Ascending aorta (tissue), 2 donors: Measurements from ENCODE around the gene HOPX. TPM values are rescaled to one million over a fixed set of nuclear protein-coding genes. Genes with fewer than 3 reads are reported as not detected.
A peak's percentile ranks its signal among the peaks of the same experiment; 100 is the strongest.

Experiments used
- DNase-seq, 2 donors: peaks; one replicate each; pipeline ENCODE4 v3.0.0-alpha.2; 2019; ENCODE audit warnings: low spot score in 2 of 2
- H3K27ac ChIP-seq, 2 donors: fragments of 200-600 bp; sonication (generic); one replicate each; pipeline ENCODE4 v1.5.1; 2016 to 2017; ENCODE audit warnings: mild to moderate bottlenecking in 1 of 2
- H3K27me3 ChIP-seq: fragments of 200-600 bp; sonication (generic); one replicate; pipeline ENCODE4 v1.5.1; 2017
- H3K36me3 ChIP-seq, 2 donors: fragments of 200-600 bp; sonication (generic); one replicate each; pipeline ENCODE4 v1.5.1; 2016
- H3K4me1 ChIP-seq, 2 donors: fragments of 200-600 bp; sonication (generic); one replicate each; pipeline ENCODE4 v1.5.1; 2016 to 2017; ENCODE audit warnings: mild to moderate bottlenecking in 1 of 2
- H3K4me3 ChIP-seq, 2 donors: fragments of 200-600 bp; sonication (generic); one replicate each; pipeline ENCODE4 v1.5.1; 2016 to 2017; ENCODE audit warnings: mild to moderate bottlenecking in 1 of 2
- H3K9me3 ChIP-seq, 2 donors: fragments of 200-600 bp; sonication (generic); one replicate each; pipeline ENCODE4 v1.5.1; 2016
- intact Hi-C: fragments of 100-400 bp; cut with DNase I; formaldehyde crosslinking; loops from one replicate; pipeline ENCODE4 v1.15.1; 2023
- total RNA-seq: library from RNA; depleted of rRNA; stranded (reverse); fragments of >200 nt; gene quantifications from one replicate; pipeline ENCODE4 v1.1.0, GENCODE V29; 2016
- TF ChIP-seq, protein P1 (sequence below), 3 experiments: fragments of 200-600 bp in 2 of 3; fragments of 450-650 bp in 1 of 3; sonication (generic) in 2 of 3; IDR thresholded peaks; one replicate each; pipeline ENCODE4 v1.5.1; 2016 to 2019; ENCODE audit warnings: antibody characterized with exemption in 3 of 3, mild to moderate bottlenecking in 1 of 3, moderate library complexity in 1 of 3

The HOPX gene
- total RNA-seq, 1 donor from 2014 or later: 54.2 TPM

- intact Hi-C loops: no loop called here
- no peak overlapping the region for H3K4me3 ChIP-seq
- TF ChIP-seq, protein P1, sequence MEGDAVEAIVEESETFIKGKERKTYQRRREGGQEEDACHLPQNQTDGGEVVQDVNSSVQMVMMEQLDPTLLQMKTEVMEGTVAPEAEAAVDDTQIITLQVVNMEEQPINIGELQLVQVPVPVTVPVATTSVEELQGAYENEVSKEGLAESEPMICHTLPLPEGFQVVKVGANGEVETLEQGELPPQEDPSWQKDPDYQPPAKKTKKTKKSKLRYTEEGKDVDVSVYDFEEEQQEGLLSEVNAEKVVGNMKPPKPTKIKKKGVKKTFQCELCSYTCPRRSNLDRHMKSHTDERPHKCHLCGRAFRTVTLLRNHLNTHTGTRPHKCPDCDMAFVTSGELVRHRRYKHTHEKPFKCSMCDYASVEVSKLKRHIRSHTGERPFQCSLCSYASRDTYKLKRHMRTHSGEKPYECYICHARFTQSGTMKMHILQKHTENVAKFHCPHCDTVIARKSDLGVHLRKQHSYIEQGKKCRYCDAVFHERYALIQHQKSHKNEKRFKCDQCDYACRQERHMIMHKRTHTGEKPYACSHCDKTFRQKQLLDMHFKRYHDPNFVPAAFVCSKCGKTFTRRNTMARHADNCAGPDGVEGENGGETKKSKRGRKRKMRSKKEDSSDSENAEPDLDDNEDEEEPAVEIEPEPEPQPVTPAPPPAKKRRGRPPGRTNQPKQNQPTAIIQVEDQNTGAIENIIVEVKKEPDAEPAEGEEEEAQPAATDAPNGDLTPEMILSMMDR (IDR thresholded peaks at IDR 0.05): no peak
- H3K27me3 ChIP-seq: peaks cover 7% of the 10 kb centered on the region
- H3K4me1 ChIP-seq: peaks cover 2 to 7% of the 10 kb centered on the region in 2 donors
- H3K36me3 ChIP-seq: no peaks in the 10 kb centered on the region
- H3K9me3 ChIP-seq: no peaks in the 10 kb centered on the region
- H3K27ac ChIP-seq: no peak overlapping the region
- DNase-seq: no peak
Observed at GRCh38 chr4:56657128-56657527, 24.0 kb downstream of the HOPX start.

DNA sequence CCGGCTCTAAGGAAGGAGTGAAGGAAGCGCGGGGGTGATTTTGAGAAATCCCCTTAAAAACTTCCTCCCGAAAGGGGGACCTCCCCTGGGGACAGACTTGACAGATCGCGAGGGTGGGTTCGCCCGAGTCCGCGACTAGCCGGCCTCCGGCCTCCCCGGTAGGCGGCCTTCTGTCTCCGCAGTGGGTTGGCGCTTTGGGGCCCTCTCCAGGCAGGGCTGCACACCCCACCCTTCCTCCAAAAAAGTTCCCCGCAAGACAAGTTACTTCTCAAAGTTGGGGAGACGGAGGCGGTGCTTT, 24.8 kb downstream of the HOPX start:
- Histone ChIP-seq H3K4me3 (peak overlapping the region; percentile 57 to 69), H3K36me3 (no peaks in the 10 kb centered on the region), H3K9me3 (no peaks in the 10 kb centered on the region), H3K27me3 (peaks cover 7% of the 10 kb centered on the region), H3K4me1 (peaks cover 2 to 7% of the 10 kb centered on the region in 2 donors), H3K27ac (no peak overlapping the region)
- intact Hi-C loops: no loop called here
- no peak for DNase-seq
- TF ChIP-seq, protein P1 (IDR thresholded peaks at IDR 0.05): no peak

DNA sequence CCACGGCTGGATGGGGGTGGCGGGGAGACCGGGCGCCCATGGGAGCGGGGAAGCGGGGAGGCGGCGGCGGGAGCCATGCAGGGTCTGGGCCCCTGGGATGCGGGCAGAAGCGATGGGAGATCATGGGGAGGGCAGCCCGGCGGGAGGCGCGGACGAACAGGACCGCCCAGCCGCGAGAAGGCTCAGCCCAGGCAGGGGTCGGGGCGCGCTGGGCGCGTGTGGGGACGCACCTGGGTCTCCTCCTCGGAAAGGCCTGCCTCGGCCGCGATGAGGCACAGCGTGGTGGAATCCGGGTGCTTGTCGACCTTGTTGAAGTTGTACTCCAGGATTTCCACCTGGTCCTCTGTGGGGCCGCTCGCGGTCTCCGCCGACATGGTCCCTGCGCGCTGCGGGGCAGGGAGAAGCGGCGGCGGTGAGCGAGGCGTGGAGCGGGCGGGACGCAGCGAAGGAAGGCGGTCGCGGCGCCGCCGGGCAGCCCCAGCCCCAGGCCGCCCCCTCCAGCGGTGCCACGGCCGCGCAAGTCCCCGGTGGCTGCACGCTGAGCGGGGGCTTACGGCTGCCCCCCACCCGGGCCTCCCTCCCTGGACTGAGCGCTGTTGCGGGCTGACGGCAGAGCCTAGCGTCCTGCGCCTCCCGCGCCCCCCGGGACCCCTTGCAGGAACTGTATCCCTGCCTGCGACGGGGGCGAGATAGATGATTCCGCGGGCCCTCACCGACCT, 25.3 kb downstream of the HOPX start:
- TF ChIP-seq, protein P1 (IDR thresholded peaks at IDR 0.05): no peak
- Histone ChIP-seq H3K4me3 (peak overlapping the region; percentile 57 to 69), H3K27me3 (peaks cover 7% of the 10 kb centered on the region), H3K36me3 (no peaks in the 10 kb centered on the region), H3K27ac (no peak overlapping the region), H3K9me3 (no peaks in the 10 kb centered on the region), H3K4me1 (peaks cover 2 to 7% of the 10 kb centered on the region in 2 donors)
- DNase-seq: no peak
- intact Hi-C loops: no loop called here

GRCh38 chr4:56655209-56655626, 25.9 kb downstream of the HOPX start:
- Histone ChIP-seq H3K4me3 (peak overlapping the region; percentile 57 to 69), H3K4me1 (peaks cover 2 to 7% of the 10 kb centered on the region in 2 donors), H3K27me3 (peaks cover 7% of the 10 kb centered on the region), H3K27ac (no peak overlapping the region), H3K36me3 (no peaks in the 10 kb centered on the region), H3K9me3 (no peaks in the 10 kb centered on the region)
- DNase-seq: no peak
- TF ChIP-seq, protein P1 (IDR thresholded peaks at IDR 0.05): no peak
- intact Hi-C loops: no loop called here

GRCh38 chr4:56654238-56654632, 26.9 kb downstream of the HOPX start:
- no peak overlapping the region for H3K27ac ChIP-seq
- no peaks in the 10 kb centered on the region for H3K36me3 ChIP-seq
- intact Hi-C loops: no loop called here
- H3K9me3 ChIP-seq: no peaks in the 10 kb centered on the region
- no peak for DNase-seq
- H3K4me1 ChIP-seq: peaks cover 2 to 7% of the 10 kb centered on the region in 2 donors
- H3K4me3 ChIP-seq: no peak overlapping the region
- TF ChIP-seq, protein P1 (IDR thresholded peaks at IDR 0.05): no peak
- H3K27me3 ChIP-seq: peaks cover 7% of the 10 kb centered on the region
